Loucy (cell line): ENCODE data around the gene VAMP4.

Experiments
- H2AFZ ChIP-seq: fragments of 200-600 bp; sonication (generic); 2 replicates; pipeline ENCODE4 v1.6.0; 2016; ENCODE audit warnings: antibody characterized with exemption, mild to moderate bottlenecking, low read length, moderate library complexity
- H3F3A ChIP-seq: fragments of 200-600 bp; 2 replicates; pipeline ENCODE4 v1.6.0; 2016; ENCODE audit warnings: antibody characterized with exemption, low read depth, mild to moderate bottlenecking
- H3K27me3 ChIP-seq: fragments of 200-600 bp; sonication (generic); 2 replicates; pipeline ENCODE4 v1.6.1; 2014; ENCODE audit warnings: low read length, mild to moderate bottlenecking; ENCODE audit not compliant: insufficient read depth, poor library complexity, severe bottlenecking
- H3K36me3 ChIP-seq: fragments of 200-600 bp; sonication (generic); 2 replicates; pipeline ENCODE4 v1.6.1; 2016; ENCODE audit warnings: low read length; ENCODE audit not compliant: insufficient read depth
- H3K4me1 ChIP-seq: fragments of 200-600 bp; sonication (generic); 2 replicates; pipeline ENCODE4 v1.5.1; 2014; ENCODE audit warnings: low read length, mild to moderate bottlenecking; ENCODE audit not compliant: insufficient read depth, poor library complexity, severe bottlenecking
- H3K4me2 ChIP-seq: fragments of 200-600 bp; sonication (generic); 2 replicates; pipeline ENCODE4 v1.6.0; 2014; ENCODE audit warnings: antibody characterized with exemption, low read length, low read depth, mild to moderate bottlenecking; ENCODE audit not compliant: poor library complexity, severe bottlenecking
- H3K4me3 ChIP-seq: fragments of 200-600 bp; sonication (generic); 2 replicates; pipeline ENCODE4 v1.5.1; 2014; ENCODE audit warnings: low read length, mild to moderate bottlenecking, mixed read lengths; ENCODE audit not compliant: poor library complexity, severe bottlenecking
- H3K79me2 ChIP-seq: fragments of 200-600 bp; sonication (generic); 2 replicates; pipeline ENCODE4 v1.6.1; 2014; ENCODE audit warnings: low read length; ENCODE audit not compliant: insufficient read depth
- H3K9ac ChIP-seq: fragments of 200-600 bp; sonication (generic); 2 replicates; pipeline ENCODE4 v1.6.0; 2014; ENCODE audit warnings: mild to moderate bottlenecking, low read depth, low read length, moderate library complexity; ENCODE audit not compliant: poor library complexity, severe bottlenecking
- H3K9me2 ChIP-seq: fragments of 200-600 bp; sonication (generic); replicated peaks from 2 replicates; pipeline ENCODE4 v1.6.1; 2016; ENCODE audit warnings: low read depth, low read length, mixed read lengths
- H3K9me3 ChIP-seq: fragments of 200-600 bp; sonication (generic); 2 replicates; pipeline ENCODE4 v1.6.1; 2014; ENCODE audit warnings: mild to moderate bottlenecking, antibody characterized with exemption, low read length, low read depth; ENCODE audit not compliant: insufficient read depth
- H4K20me1 ChIP-seq: fragments of 200-600 bp; sonication (generic); 2 replicates; pipeline ENCODE4 v1.6.0; 2014; ENCODE audit warnings: antibody characterized with exemption, low read length, mild to moderate bottlenecking; ENCODE audit not compliant: insufficient read depth, poor library complexity, severe bottlenecking
- CTCF ChIP-seq: fragments of 200-600 bp; sonication (generic); conservative IDR thresholded peaks from 2 replicates; pipeline ENCODE4 v1.5.1; 2014; ENCODE audit warnings: mild to moderate bottlenecking, antibody characterized with exemption, low read length
- EZH2phosphoT487 ChIP-seq: fragments of 200-600 bp; IDR thresholded peaks from 2 replicates; pipeline ENCODE4 v1.6.1; 2018; ENCODE audit warnings: antibody characterized with exemption, mild to moderate bottlenecking, moderate library complexity, borderline replicate concordance

The VAMP4 gene

GRCh38 chr1:171784784-171785183 is 42.9 kb upstream of the VAMP4 start:
- Histone ChIP-seq H3F3A (peaks cover 4% of the 10 kb centered on the region), H3K27me3 (no peaks in the 10 kb centered on the region), H3K4me3 (peak overlapping the region; percentile 98), H2AFZ (no peak overlapping the region), H4K20me1 (peaks cover 6% of the 10 kb centered on the region), H3K79me2 (peaks cover 65% of the 10 kb centered on the region), H3K9ac (peak overlapping the region; percentile 57), H3K4me2 (peak overlapping the region; percentile 95), H3K9me2 (no peaks in the 10 kb centered on the region), H3K9me3 (no peaks in the 10 kb centered on the region), H3K36me3 (peaks cover 49% of the 10 kb centered on the region; the same call in 1 of the 2 replicates), H3K4me1 (peaks cover 52% of the 10 kb centered on the region)
- TF ChIP-seq EZH2phosphoT487: no peak
- no peak for TF ChIP-seq CTCF

- H3K4me1 ChIP-seq: peaks cover 52% of the 10 kb centered on the region
- H3K79me2 ChIP-seq: peaks cover 65% of the 10 kb centered on the region
- H3K4me2 ChIP-seq: peak overlapping the region; percentile 95
Measured at GRCh38 chr1:171783816-171784530, 42.1 kb upstream of the VAMP4 start.

GRCh38 chr1:171781176-171781875 is 39.5 kb upstream of the VAMP4 start, which contains the start of gene METTL13:
Gene METTL13, plus strand, starts transcription at chr1:171781660. Its CDS starts 308 bp downstream, at chr1:171781968.
- H3K4me2 ChIP-seq: peak within 1 kb of the TSS; percentile 95
- H4K20me1 ChIP-seq: no peaks in the 10 kb centered on the region
- peak within 1 kb of the TSS; percentile 85 for H2AFZ ChIP-seq
- peak within 1 kb of the TSS; percentile 89 for H3K9ac ChIP-seq
- H3K4me1 ChIP-seq: peaks cover 44% of the 10 kb centered on the region
- peaks cover 4% of the 10 kb centered on the region for H3F3A ChIP-seq
- no peaks in the 10 kb centered on the region for H3K9me2 ChIP-seq
- peaks cover 15% of the 10 kb centered on the region; the same call in 1 of the 2 replicates for H3K36me3 ChIP-seq
- no peaks in the 10 kb centered on the region for H3K27me3 ChIP-seq
- TF ChIP-seq CTCF: no peak
- no peak for TF ChIP-seq EZH2phosphoT487
- H3K9me3 ChIP-seq: no peaks in the 10 kb centered on the region
- H3K79me2 ChIP-seq: peaks cover 49% of the 10 kb centered on the region
- peak within 1 kb of the TSS; percentile 98 for H3K4me3 ChIP-seq

More at GRCh38 chr1:171783816-171784530, 42.1 kb upstream of the VAMP4 start:
- Histone ChIP-seq H3K4me3 (peak overlapping the region; percentile 98), H4K20me1 (peaks cover 6% of the 10 kb centered on the region), H3K36me3 (peaks cover 41% of the 10 kb centered on the region; the same call in 1 of the 2 replicates), H3F3A (peaks cover 4% of the 10 kb centered on the region), H3K9me3 (no peaks in the 10 kb centered on the region), H2AFZ (no peak overlapping the region), H3K27me3 (no peaks in the 10 kb centered on the region), H3K9me2 (no peaks in the 10 kb centered on the region), H3K9ac (peak overlapping the region; percentile 57)
- no peak for TF ChIP-seq EZH2phosphoT487
- TF ChIP-seq CTCF: no peak
